Endothelial cell of umbilical vein (primary cell): Measurements from ENCODE around the gene PTCH1. TPM values are rescaled to one million over a fixed set of nuclear protein-coding genes. Genes with fewer than 3 reads are reported as not detected.

Source experiments
- BruUV-seq: library from RNA; stranded (reverse); fragments of 400-500 nt; replicated peaks from 2 replicates; lab custom pipeline; 2021; lab: Mats Ljungman, UMichigan
- CTCF ChIA-PET: fragments of 300-600, 350-600 bp; sonication (Branson Sonifier 250); formaldehyde crosslinking; loops from one replicate; lab custom pipeline; 2021; ENCODE audit warnings: antibody characterized with exemption, inconsistent platforms; lab: Charles Lee
- POLR2A ChIA-PET: fragments of 300-600, 350-600 bp; sonication (Branson Sonifier 250); formaldehyde crosslinking; loops from one replicate; lab custom pipeline; 2021; ENCODE audit warnings: antibody characterized with exemption, inconsistent platforms; lab: Charles Lee
- DNase-seq: peaks from one replicate; pipeline ENCODE4 v3.0.0-alpha.2; 2011; ENCODE audit warnings: low read depth, low spot score
- FAIRE-seq: peaks from 2 replicates; lab custom pipeline; 2011; peaks lifted over from hg19 to GRCh38; lab: Jason Lieb, UNC
- H2AFZ ChIP-seq: 2 replicates; pipeline ENCODE4 v1.6.0; 2012; ENCODE audit warnings: low read depth, low read length, control low read depth, inconsistent platforms
- H3K27ac ChIP-seq: 2 replicates; pipeline ENCODE4 v1.5.1; 2011; ENCODE audit warnings: low read depth, mild to moderate bottlenecking, control low read depth, low read length, moderate library complexity; ENCODE audit not compliant: insufficient read depth
- H3K27me3 ChIP-seq, 2 experiments: 2 replicates each; pipeline versions ENCODE4 v1.6.0 to v1.6.1; 2011; ENCODE audit warnings: low read length in 2 of 2, mixed read lengths in 1 of 2; ENCODE audit not compliant: control insufficient read depth in 2 of 2, insufficient read depth in 2 of 2
- H3K36me3 ChIP-seq, 2 experiments: 2 replicates in 1 of 2; 3 replicates in 1 of 2; pipeline ENCODE4 v1.5.1; 2011; ENCODE audit warnings: low read length in 2 of 2, mild to moderate bottlenecking in 1 of 2, moderate library complexity in 1 of 2; ENCODE audit not compliant: control insufficient read depth in 2 of 2, insufficient read depth in 2 of 2; ENCODE audit errors: extremely low read depth in 1 of 2
- H3K4me1 ChIP-seq: 3 replicates; pipeline ENCODE4 v1.5.1; 2011; ENCODE audit warnings: mild to moderate bottlenecking, low read length; ENCODE audit not compliant: control insufficient read depth, insufficient read depth; ENCODE audit errors: extremely low read depth
- H3K4me2 ChIP-seq: 2 replicates; pipeline ENCODE4 v1.6.1; 2011; ENCODE audit warnings: low read length, control low read depth, mixed read lengths; ENCODE audit not compliant: insufficient read depth
- H3K4me3 ChIP-seq, 3 experiments: fragments of 200-600 bp in 1 of 3; sonication (generic), shearing (Covaris generic) in 1 of 3; replicated peaks in 1 of 3; 2 replicates each; pipeline ENCODE4 v1.5.1; 2011 to 2016; ENCODE audit warnings: control low read depth in 3 of 3, low read length in 3 of 3, mild to moderate bottlenecking in 2 of 3, inconsistent platforms in 1 of 3, low read depth in 1 of 3, moderate library complexity in 1 of 3; ENCODE audit not compliant: insufficient read depth in 1 of 3
- H3K79me2 ChIP-seq: 2 replicates; pipeline ENCODE4 v1.6.0; 2012; ENCODE audit warnings: low read length, inconsistent platforms; ENCODE audit not compliant: control insufficient read depth, insufficient read depth
- H3K9ac ChIP-seq: replicated peaks from 2 replicates; pipeline ENCODE3; 2011; ENCODE audit warnings: low read length, control low read depth; ENCODE audit not compliant: insufficient read depth; ENCODE audit errors: extremely low read depth
- H3K9me1 ChIP-seq: replicated peaks from 3 replicates; pipeline ENCODE4 v1.6.0; 2011; ENCODE audit warnings: mild to moderate bottlenecking, low read length; ENCODE audit not compliant: control insufficient read depth, insufficient read depth; ENCODE audit errors: extremely low read depth
- H3K9me3 ChIP-seq: replicated peaks from 2 replicates; pipeline ENCODE4 v1.5.1; 2012; ENCODE audit warnings: low read length, inconsistent platforms; ENCODE audit not compliant: control insufficient read depth, insufficient read depth
- H4K20me1 ChIP-seq: replicated peaks from 2 replicates; pipeline ENCODE3; 2011; ENCODE audit warnings: mild to moderate bottlenecking, low read length; ENCODE audit not compliant: control insufficient read depth, insufficient read depth; ENCODE audit errors: extremely low read depth
- CTCF ChIP-seq, 2 donors: IDR thresholded peaks; 1 replicate in 1 of 2; 2 replicates in 1 of 2; pipeline ENCODE4 v1.5.1; 2011; ENCODE audit warnings: low read length in 2 of 2, mild to moderate bottlenecking in 2 of 2, moderate library complexity in 2 of 2, control low read depth in 1 of 2, inconsistent platforms in 1 of 2, low read depth in 1 of 2; ENCODE audit not compliant: insufficient read depth in 1 of 2; ENCODE audit errors: extremely low read depth in 1 of 2
- EZH2 ChIP-seq: IDR thresholded peaks from 2 replicates; pipeline ENCODE4 v1.6.1; 2012; ENCODE audit warnings: borderline replicate concordance, low read depth, mild to moderate bottlenecking, moderate library complexity, low read length, inconsistent platforms; ENCODE audit not compliant: severe bottlenecking
- FOS ChIP-seq: IDR thresholded peaks from 2 replicates; pipeline ENCODE4 v1.6.1; 2011; ENCODE audit warnings: mild to moderate bottlenecking, low read length, moderate library complexity, borderline replicate concordance; ENCODE audit not compliant: insufficient read depth
- GATA2 ChIP-seq: IDR thresholded peaks from 2 replicates; pipeline ENCODE4 v1.7.0; 2011; ENCODE audit warnings: low read depth, mild to moderate bottlenecking, moderate library complexity, mixed read lengths, low read length; ENCODE audit not compliant: insufficient read length, insufficient read depth
- JUN ChIP-seq: IDR thresholded peaks from 2 replicates; pipeline ENCODE4 v1.6.1; 2011; ENCODE audit warnings: borderline replicate concordance, low read depth; ENCODE audit not compliant: insufficient read length, insufficient read depth
- MAX ChIP-seq: IDR thresholded peaks from 2 replicates; pipeline ENCODE4 v1.6.1; 2011; ENCODE audit not compliant: insufficient read depth, insufficient read length
- MYC ChIP-seq: IDR thresholded peaks from one replicate; pipeline ENCODE4 v1.6.1; 2011; ENCODE audit warnings: mild to moderate bottlenecking, low read depth, low read length
- POLR2A ChIP-seq: IDR thresholded peaks from 2 replicates; pipeline ENCODE4 v1.6.1; 2012; ENCODE audit warnings: low read depth, mild to moderate bottlenecking, control low read depth, low read length
- POLR2AphosphoS5 ChIP-seq: IDR thresholded peaks from 2 replicates; pipeline ENCODE4 v1.6.1; 2012; ENCODE audit warnings: low read depth, mild to moderate bottlenecking, control low read depth, low read length, moderate library complexity; ENCODE audit not compliant: insufficient read depth
- dilution Hi-C: fragments of 300-500 bp; cut with MboI; formaldehyde crosslinking; loops from one replicate; pipeline ENCODE4 v1.15.0; 2019; ENCODE audit warnings: low sequenced_read_pairs; ENCODE audit not compliant: extremely low pct_ligation_motif_present
- intact Hi-C: fragments of 100-400 bp; cut with micrococcal nuclease; formaldehyde crosslinking; loops from one replicate; pipeline ENCODE4 v1.10.0; 2022
- polyA plus RNA-seq, 4 experiments: library from polyadenylated mRNA; depleted of rRNA in 3 of 4; stranded (reverse) in 3 of 4; unstranded in 1 of 4; fragments of >200 nt; gene quantifications; 2 replicates each; pipeline versions ENCODE4 v1.2.1 to v1.2.3, GENCODE V29; 2011 to 2012; ENCODE audit warnings: missing spikeins in 1 of 4
- total RNA-seq: library from RNA; stranded (reverse); gene quantifications from 2 replicates; pipeline ENCODE4 v1.2.3, GENCODE V29; 2021

The PTCH1 gene
- total and polyA plus RNA-seq, 2 donors (not counting 3 experiments of a cell fraction or from before 2014, with no cell fraction given), result 3.9 to 12.1 TPM

DNA sequence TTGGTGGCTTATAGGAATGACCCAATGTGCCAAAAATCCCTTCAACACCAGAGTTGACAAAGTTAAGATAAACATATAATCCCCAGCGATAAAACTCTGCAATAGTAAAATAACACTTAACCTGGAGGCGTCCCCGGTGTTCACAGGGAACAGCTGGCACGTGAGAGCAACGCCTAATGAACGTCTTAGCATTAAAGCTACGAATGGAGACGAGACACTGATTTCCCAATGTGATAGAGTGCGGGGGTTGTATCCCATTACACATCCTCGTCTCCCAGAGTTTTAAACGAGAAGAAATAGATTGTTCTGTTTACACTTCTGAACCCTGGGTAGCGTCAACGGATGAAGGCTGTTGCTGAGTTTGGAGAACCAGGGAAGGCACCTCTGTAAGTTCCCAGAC, 57.6 kb downstream of the PTCH1 start:
- Histone ChIP-seq H3K9me1 (no peaks in the 10 kb centered on the region), H3K79me2 (no peaks in the 10 kb centered on the region), H3K27ac (no peak overlapping the region), H2AFZ (no peak overlapping the region), H3K4me2 (no peak overlapping the region), H3K27me3 (no peaks in the 10 kb centered on the region), H3K9me3 (no peaks in the 10 kb centered on the region), H3K4me3 (no peak overlapping the region), H4K20me1 (no peaks in the 10 kb centered on the region), H3K4me1 (peaks cover 9% of the 10 kb centered on the region), H3K9ac (no peak overlapping the region), H3K36me3 (peaks cover 0 to 5% of the 10 kb centered on the region in 2 experiments)
- no TSS peak for BruUV-seq
- dilution Hi-C loops, result no loop called here
- TF ChIP-seq MYC (no peak), POLR2AphosphoS5 (no peak), GATA2 (no peak), MAX (no peak), POLR2A (no peak), FOS (no peak), JUN (no peak), CTCF (IDR thresholded peaks at IDR 0.05; ENCODE audit: extremely low read depth in 1 of 2, insufficient read depth in 1 of 2, low read depth in 1 of 2, low read length in 2 of 2) (no peak), EZH2 (no peak)
- DNase-seq, result no peak
- ChIA-PET CTCF (no interaction called here), POLR2A (no interaction called here)
- intact Hi-C loops, result no loop called here
- no peak for FAIRE-seq
